Esophagus mucosa (tissue), 1 donor: ENCODE data around the gene MEGF11. TPM values are rescaled to one million over a fixed set of nuclear protein-coding genes. Genes with fewer than 3 reads are reported as not detected.
A peak's percentile ranks its signal among the peaks of the same experiment; 100 is the strongest.
"Not testable (repeated sequence)": the region's sequence is repeated elsewhere in the genome, so short reads cannot be mapped to it uniquely, and the experiment has no call there.

ENCODE experiments used
- ATAC-seq: fragments of 200-7000 bp; cut with Tn5 transposase; one replicate; pipeline ENCODE4 v1.9.1; 2020
- total RNA-seq: library from RNA; stranded (reverse); gene quantifications from one replicate; pipeline ENCODE4 v1.2.4, GENCODE V29; 2023
- donor health status: DM: yes; HTN: yes; CAD: no.

MEGF11 gene
- total RNA-seq, 1 donor from 2014 or later: not detected

DNA sequence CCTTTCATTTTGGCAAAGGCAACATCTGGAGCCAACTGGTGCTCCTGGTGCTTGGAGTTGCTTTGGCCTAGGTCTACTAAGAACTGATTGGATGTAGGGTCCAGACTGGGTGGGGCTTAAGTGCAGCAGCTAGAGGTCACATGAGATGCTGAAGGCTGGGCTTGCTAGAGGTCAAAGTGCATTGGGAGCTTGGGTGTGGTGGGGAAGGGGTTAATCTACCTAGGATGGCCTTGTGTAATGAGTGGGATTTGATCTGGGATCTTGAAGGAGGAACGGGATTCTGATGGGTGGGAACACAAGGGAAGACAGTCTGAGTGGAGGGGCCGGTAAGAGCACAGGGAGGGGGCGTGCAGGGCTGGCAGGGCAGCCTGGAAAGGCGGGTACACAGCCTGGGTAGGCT, 258.7 kb downstream of the MEGF11 start:
- ATAC-seq: no peak

DNA sequence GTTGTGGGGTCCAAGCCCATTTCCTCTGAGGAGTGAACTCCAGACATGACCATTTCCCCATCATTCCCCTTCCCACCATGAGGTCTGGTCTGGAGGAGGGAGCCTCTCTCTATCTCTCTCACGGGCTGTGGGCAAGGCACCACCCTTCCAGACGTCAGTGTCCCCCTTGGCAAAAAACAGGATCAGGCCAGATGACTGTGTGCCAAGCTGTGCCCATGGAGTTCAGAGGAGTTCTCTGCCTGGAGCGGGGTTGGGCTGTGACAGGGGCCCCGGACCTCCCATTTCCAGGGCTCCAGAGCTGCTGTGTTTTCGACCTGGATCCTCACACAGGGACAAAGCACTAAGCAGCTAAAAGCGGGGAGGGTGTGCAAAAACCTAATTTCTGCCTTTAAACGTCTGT, 259.8 kb downstream of the MEGF11 start:
- ATAC-seq: peak; percentile 26

DNA sequence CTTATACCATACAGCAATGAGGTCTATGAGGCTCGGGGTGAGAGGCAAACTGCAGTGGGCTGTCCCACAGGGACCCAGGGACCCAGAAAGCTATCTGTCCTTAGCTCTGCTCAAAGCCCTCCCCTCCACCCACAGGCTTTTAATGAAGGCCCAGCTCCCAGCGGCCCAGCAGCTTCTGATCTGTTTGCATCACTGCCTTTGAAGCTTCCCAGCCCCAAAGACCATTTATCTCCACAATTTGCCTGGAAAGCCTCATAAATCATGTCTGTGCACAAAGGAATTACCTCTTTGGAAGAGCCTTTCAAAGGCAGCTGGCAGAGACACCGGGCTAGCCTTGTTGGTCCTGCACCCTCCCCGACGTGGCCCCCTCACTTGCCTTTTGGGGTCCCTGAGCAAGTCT, 260.3 kb downstream of the MEGF11 start:
- ATAC-seq: no peak

DNA sequence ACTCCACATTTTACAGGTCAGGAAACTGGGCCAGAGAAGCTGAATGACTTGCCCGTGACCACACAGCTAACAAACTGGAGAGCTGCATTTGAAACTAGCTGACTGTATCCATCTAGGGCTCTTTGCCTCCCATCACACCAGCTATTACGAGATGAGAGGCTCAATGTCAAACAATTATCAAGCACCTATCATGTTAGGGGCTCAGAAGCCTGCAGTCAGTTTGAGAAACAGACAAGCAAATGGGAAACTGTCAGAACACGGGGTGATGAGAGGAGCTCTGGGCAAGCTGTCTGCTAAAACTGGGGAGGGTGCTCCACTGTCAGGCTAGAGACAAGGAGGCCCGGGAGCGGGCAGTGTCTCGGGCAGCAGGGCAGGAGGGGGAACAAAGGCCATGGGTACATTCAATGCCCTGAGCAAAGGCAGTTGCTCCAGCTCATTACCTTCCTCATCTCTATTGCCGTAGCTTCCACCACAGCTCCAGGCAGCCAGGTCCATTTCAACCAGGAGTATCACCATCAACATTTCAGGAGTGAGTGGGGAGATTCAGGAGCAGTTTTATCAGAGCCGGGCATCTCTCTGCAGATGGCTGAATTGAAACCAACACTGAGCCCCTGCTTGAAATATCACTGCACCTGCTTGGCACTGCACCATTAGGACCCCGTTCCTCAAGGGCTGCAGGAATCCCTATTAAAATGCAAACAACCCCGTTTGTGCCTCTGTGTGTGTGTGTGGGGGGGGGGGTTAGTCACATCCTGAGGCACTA, 261.6 kb downstream of the MEGF11 start:
- ATAC-seq: no peak

DNA sequence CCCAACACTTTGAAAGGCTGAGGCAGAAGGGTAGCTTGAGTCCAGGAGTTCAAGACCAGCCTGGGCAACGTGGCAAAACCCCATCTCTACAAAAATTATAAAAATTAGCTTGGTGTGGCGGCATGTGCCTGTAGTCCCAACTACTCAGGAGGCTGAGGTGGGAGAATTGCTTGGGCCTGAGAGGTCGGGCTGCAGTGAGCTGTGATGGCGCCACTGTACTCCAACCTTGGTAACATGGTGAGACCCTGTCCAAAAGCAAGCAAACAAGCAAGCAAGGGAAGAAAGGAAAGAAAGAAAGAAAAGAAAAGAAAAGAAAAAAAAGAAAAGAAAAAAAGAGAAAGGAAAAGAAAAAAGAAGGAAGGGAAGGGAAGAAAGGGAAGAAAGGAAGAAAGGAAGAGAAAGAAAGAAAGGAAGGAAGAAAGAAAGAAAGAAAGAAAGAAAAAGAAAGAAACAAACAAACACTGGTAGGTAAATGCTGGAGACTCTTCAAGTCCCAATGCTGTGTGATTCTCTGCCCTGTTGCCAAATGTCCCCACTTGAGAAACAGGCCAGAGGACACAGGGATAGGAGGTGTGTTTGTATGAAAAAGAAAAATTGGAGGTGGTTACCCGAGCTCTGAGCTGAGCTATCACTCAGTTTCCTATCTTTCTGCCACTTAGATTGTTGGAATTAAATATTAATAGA, 263.1 kb downstream of the MEGF11 start:
- ATAC-seq: no peak

DNA sequence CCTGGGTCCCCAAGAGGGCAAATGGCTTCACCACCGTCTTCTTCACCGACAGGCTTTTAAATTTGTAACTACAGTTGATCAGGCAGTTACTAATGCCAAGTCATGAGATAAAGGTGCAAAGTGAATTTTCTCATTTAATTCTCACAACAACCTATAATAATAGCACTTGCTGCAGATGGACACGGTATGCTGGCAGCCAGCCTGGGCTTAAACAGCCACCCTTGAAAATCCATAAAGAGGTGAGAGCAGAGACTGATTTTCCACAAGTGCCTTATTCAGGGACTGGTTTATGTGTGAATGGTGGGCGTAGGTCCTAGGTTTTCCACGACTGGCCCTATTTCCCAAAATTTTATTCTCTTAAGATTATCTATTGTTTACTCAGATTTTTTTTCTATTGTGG, 266.4 kb downstream of the MEGF11 start:
- no peak for ATAC-seq

DNA sequence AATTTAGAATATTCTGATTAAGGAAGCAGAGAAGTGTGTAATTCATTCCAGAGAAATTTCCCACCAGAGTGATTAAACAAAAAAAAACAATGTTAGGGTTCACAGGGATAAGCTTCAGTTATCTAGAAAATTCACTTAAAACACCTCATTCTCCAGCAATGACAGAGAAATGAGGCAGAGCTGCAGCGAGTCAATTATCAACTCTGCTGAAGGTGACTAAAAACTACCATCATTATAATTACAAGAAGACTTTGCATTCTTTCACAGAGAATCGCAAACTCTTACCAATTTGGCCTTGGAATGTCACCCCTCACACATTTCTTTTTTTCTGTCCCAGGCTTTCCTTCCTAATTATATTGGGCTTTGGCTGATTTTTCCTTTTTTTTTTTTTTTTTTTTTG, 267.1 kb downstream of the MEGF11 start:
- ATAC-seq: no peak

DNA sequence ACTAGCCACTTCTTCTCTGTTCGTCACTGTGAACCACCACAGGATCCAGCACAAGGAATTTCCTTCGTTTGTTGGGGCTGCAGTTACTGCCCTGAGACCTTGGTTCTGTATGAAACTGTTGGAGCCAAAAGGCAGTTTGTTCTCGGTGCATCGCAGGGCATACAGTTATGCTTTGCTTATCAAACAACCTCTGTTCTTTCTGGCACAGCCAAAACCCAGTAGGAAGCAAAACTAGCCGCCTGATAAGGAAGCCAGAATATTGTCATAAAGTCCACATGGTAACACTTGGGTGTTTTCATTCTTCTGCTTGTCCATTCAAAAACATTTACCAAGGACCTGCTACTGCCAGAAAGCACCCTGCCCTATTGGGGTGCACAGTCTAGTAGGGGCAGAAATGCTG, 268.2 kb downstream of the MEGF11 start:
- no peak for ATAC-seq

DNA sequence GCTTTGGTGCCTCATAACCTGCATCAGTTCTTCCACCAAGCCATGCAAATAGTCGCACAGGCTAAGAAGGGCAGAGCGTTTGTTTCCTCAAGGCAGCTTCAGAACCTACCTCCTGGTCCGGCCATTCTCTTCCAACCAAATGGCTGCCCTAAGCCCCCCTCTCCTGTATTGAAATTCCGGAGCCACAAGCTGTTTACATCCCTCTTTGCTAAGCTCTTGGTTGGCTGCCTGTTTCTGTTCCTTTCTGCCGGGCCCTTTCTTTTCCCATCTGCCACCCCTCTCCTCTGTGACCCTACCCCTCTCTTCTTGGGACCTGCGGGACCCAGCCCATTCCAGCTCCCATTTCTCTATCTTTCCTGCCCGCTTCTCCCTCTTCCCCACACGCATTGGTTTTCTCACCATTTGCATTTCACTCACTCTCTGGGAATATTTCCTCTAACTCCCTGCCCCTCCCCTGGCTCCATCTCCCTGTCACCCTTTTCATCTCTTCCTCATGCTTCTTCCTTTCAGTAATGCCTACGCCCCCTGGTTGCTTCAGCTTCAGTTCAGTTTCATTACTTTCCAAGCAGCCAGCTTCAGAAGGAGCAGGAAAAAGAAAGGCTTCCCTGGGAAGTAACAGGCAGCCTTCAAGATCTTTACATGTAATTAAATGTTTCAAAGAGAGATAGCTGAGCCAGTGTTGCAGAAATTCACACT, 270.8 kb downstream of the MEGF11 start:
- ATAC-seq: no peak

DNA sequence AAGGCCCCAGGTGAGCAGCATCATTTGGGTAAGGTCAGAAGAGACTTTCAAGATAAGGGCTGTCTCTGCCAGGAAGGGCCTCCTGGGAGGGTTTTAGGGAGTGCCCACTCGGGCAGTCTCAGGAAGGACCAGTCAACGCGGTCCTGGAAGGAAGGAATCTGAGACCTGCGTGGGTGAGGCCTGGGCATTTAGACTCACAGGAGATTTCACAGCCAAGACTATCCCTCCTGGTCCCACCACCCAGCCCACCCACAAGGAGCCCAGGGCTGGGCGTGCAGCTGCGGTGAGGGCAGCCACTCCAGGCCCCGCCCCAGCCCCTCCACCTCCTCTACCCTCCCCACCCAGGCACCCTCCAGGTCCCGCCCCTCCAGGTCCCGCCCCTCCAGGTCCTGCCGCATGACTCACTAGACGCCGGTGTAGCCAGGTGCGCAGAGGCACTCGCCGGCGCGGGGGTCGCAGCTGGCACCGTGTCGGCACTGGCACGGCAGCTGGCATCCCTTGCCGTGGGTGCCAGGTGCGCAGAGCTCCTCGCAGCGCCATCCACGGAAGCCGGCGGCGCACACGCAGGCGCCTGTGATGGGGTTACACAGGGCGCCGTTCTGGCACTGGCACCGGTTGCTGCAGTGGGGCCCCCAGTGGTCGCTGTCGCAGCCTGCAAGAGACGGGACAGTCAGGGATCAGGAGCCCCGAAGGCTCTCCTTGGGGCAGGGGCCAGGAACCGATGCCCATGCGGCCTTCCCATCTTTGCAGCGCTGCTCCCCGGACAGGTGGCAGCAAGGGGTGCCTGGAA, 271.5 kb downstream of the MEGF11 start:
- peak; percentile 61 for ATAC-seq

DNA sequence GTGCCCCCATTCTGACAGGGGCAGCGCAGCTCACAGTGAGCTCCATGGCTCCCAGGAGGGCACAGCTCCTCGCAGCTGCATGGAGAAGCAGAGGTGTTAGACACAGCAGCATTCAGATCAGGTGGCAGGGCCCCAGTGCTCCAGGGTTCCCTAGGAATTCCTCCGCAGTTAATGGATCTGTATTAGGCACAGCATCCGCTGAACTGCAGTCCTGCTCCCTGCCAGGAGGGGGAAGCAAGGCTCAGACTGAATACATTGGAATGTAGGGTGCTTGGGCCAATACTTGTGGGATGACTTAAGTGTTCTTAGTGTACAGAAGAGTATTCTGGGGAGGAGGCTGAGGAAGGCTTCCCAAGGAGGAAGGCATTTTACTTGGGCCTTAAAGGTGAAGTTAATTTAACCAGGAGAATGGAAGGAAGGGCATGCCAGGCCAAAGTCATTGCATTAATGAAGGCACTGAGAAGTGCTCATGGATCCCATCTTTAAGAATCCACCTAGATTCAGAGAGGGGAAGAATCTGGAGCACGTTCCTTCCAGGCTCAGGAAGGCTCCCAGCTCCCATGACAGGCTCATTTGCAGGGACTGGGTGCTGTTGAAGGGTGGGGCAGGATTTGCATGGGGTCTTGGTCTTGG, 272.6 kb downstream of the MEGF11 start:
- ATAC-seq: peak; percentile 87

DNA sequence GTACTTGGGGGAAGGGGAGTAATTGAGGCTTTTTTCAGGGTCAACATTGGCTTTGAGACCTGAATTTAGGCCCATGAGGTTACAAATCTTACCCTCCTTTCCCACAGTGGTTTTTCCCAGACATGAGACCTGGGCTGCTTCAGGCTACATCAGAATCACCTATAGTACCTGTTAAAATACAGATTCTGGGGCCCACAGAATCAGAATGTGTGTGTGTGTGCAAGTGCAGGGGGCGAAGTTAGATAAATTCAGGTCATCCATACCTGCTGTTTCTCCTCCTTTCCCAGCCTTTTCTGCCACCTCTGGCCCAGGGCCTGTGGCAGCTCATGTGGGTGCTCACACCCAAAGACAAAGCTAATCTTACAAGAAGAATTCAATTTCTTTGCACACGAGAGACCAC, 273.7 kb downstream of the MEGF11 start:
- ATAC-seq: no peak

DNA sequence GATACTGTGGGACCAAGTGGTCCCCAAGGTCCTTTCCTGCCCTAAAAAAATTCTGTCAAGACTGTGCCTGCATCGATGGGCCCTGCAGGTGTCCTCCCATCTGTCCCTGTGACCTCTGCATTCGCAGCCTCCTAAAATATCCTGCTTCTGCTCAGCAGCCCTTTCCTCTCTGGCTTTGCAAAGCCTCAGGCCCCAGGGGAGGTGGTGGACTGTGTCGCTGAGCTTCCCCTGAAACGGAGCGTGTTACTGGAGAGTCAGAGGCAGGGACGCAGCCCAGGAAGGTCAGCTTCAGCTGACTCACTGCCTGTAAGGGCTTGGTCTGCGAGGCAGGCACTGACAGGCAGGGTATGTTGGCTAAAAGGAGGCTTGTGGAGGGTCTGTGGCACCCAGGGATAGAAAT, 274.2 kb downstream of the MEGF11 start:
- peak; percentile 37 for ATAC-seq

DNA sequence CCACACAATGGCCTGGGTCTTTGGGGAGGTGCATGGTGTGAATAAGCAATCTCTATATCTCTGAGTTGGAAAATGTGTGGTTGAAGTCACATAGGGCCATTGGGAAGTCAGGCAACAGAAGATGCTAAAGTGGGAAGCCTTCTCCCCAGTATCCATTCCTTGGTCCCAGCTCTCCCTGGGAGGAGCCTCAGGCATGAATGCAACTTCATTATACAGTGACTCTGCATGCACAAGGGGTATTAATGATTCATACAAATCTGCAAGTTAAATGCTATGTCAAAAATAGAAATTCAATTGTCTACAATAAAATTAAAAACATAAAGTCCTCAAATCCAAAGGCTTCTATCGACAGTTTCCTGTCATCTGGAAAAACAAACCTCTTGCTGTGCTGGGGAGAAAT, 275.4 kb downstream of the MEGF11 start:
- no peak for ATAC-seq

DNA sequence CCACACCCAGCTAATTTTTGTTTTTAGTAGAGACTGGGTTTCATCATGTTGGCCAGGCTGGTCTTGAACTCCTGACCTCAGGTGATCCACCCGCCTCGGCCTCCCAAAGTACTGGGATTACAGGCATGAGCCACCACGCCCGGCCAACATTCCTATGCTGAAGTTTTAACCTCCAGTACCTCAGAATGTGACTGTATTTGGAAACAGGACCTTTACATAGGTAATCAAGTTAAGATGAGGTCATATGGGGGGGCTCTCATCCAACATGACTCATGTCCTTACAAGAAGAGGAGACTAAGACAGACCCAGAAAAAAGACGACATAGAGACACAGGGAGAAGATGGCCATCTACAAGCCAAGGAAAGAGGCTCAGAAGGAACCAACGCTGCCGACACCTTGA, 277.4 kb downstream of the MEGF11 start:
- ATAC-seq: not testable (repeated sequence)

DNA sequence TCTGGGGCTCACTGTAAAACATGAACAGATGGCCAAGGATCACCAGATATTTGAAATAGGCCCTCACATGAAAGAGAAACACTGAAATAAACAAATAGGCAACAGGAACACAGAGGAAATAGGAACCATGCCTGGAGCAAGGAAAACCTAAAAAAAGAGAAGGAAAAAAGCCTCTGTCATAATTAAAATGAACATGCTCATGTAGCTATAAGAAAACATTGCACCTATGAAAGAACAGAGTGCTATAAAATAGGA, 281.9 kb downstream of the MEGF11 start:
- ATAC-seq: no peak

DNA sequence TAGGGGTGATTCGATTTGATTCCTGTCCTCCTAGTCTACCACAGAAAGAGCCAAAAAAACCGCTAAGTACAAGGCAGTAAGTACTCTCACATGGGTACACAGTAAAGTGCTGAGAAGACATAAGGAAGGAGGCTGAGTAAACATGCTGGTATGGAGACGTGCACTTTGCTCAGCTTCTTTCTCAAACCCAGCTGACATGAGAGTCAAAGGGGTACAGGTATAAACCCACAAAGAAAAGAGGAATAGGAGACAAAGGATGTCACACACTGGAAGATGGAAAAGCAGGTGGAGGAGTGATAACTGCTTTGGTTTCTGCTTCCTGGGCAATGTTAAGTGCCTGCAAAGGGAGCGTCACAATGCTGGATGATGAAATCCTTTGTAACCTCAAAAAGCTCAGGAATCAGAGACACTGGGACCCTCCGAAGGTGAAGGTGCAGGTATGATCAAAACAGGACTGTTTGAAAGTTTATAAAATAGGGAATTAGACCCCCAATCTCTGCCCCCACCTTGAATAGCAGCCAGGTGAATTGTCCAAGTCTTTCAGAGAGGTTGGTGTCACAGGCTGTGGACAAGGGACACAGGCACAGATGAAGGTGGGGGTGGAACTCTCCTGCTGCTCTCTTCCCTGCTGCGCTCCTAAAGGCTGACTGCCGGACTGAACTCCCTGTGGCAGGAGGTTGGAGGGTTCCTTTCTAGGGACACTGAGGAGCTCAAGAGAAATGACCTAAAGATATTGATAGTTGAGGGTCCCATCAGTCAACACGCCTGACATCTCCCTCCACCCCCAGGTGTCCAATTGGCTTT, 282.4 kb downstream of the MEGF11 start:
- ATAC-seq: no peak

DNA sequence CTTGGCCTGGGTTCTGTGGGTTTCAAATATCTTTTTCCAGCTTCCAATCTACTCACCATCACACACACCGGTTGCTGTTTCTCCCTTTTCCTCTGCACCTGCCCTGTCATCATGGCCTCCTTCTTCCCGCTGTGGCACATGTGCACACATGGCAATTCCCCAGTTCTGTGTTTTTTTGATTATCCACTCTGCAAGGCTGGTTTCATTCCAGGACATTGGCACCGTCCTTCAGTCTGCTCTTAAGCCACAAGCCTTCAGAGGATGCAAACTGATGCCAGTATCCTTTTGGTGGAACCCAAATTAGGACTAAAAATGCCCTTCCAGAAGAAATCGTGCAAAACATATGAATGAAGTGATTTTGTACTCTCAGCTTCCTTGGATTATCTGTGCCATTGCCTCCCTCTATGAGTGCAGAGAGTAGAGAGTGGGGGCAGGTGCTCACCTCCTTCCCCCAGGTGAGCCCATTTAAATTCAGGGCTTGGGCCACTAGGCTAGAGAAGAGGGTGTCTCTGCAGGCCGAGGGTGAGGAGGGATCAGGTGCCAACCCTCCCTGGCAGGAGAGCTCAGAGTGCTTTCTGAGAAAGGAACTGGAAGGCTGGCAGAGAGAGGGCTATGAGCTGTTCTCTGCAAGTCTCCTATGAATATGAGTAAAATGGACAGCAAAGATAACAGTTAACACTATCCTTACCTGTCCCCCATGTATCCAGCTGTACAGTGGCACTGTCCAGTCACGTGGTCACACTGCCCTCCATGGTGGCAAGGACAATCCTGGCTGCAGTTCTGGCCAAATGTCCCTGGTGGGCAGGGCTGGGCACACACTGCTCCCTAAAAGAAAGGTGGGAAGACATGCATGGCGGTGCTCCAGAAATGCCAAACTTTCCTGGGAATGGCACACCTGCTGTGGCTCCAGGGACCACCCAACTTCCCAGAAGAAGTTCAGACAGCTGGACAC, 283.4 kb downstream of the MEGF11 start:
- ATAC-seq: no peak

DNA sequence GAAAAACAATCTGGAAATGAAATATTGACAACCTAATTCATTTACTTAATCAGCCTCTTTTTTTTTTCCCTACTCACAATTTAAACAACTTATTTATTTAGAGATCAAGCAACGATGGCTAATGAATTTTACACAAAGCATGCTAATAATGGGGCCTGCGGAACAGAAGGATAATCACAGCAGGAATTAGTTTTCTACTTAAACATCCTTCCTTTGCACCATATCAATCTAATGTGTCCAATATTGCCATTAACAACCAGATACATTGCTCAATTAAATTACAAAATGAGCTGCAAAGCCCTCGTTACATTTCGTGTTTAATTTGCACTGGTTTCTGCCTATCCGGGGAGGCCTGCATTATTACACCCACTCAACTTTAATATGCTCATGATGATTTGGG, 285.0 kb downstream of the MEGF11 start:
- no peak for ATAC-seq

DNA sequence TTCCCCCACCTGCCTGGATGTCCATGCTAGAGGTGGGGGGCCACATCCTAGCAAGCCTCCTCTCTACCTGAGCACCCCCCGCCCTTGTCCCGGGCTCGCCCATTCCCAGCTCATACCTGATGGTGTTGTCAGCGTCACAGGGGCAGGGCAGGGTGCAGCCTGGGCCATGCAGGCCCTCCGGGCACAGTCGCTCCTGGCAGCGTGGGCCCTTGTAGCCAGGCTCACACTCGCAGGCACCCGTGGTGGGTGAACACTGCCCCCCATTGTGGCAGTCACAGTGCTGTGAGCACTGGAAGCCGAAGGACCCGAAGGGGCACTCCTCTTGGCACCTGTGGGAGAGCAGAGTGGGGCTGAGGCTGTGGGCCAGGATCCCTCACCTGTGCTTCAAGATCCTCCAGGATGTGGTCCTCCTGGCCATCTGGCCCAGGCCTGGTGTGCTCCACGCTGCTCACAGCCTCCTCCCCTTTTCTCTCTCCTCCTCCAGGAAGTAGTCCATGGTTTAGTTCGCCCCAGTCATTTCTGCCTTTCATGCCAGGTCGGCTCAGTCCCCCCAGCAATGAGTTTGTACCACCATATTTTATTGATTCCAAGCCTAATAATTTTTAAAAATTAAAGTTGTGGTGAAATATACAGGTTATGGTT, 288.6 kb downstream of the MEGF11 start:
- peak; percentile 33 for ATAC-seq
